Raji (cell line): ENCODE results near the gene PLEKHH1.

Experiments
- POLR2A ChIP-seq: IDR thresholded peaks from 2 replicates; pipeline ENCODE4 v1.6.1; 2011; ENCODE audit warnings: low read depth, low read length, control low read depth; ENCODE audit not compliant: insufficient read depth

Gene PLEKHH1

GRCh38 chr14:67501670-67502069 lies 31.4 kb upstream of the PLEKHH1 start:
- TF ChIP-seq POLR2A, result no peak

GRCh38 chr14:67502867-67503266 lies 30.2 kb upstream of the PLEKHH1 start:
- no peak for TF ChIP-seq POLR2A

- no peak for TF ChIP-seq POLR2A
Measured at GRCh38 chr14:67503331-67503730, 29.8 kb upstream of the PLEKHH1 start.

GRCh38 chr14:67505254-67505653 lies 27.8 kb upstream of the PLEKHH1 start:
- no peak for TF ChIP-seq POLR2A

GRCh38 chr14:67508956-67509355 lies 24.1 kb upstream of the PLEKHH1 start:
- no peak for TF ChIP-seq POLR2A

- TF ChIP-seq POLR2A, result no peak
Measured at GRCh38 chr14:67510121-67510520, 23.0 kb upstream of the PLEKHH1 start.

- TF ChIP-seq POLR2A, result no peak
Measured at GRCh38 chr14:67510836-67511235, 22.3 kb upstream of the PLEKHH1 start.

- TF ChIP-seq POLR2A, result no peak
Measured at GRCh38 chr14:67512463-67513310, 20.4 kb upstream of the PLEKHH1 start.

GRCh38 chr14:67513631-67514108 lies 19.4 kb upstream of the PLEKHH1 start:
- no peak for TF ChIP-seq POLR2A

GRCh38 chr14:67514203-67514607 lies 18.9 kb upstream of the PLEKHH1 start:
- no peak for TF ChIP-seq POLR2A

GRCh38 chr14:67514650-67515385 lies 18.3 kb upstream of the PLEKHH1 start:
- TF ChIP-seq POLR2A, result no peak

GRCh38 chr14:67515386-67516079 lies 17.6 kb upstream of the PLEKHH1 start:
- no peak for TF ChIP-seq POLR2A

- TF ChIP-seq POLR2A, result no peak
Measured at GRCh38 chr14:67516676-67517075, 16.4 kb upstream of the PLEKHH1 start.

- TF ChIP-seq POLR2A, result no peak
Measured at GRCh38 chr14:67517083-67517482, 16.0 kb upstream of the PLEKHH1 start.

GRCh38 chr14:67519406-67519805 lies 13.7 kb upstream of the PLEKHH1 start:
- TF ChIP-seq POLR2A, result no peak
